GM23338 (cell line): ENCODE measurements around the gene SPINT3.

ENCODE experiments used
- EZH2 ChIP-seq: fragments of 200-600 bp; sonication (generic); IDR thresholded peaks from one replicate; pipeline ENCODE4 v1.8.0; 2017; ENCODE audit warnings: antibody characterized with exemption, mild to moderate bottlenecking, low read depth; ENCODE audit not compliant: unreplicated experiment
- TF ChIP-seq, protein P1 (sequence below), 2 experiments: fragments of 200-600 bp in 1 of 2; sonication (generic) in 1 of 2; conservative IDR thresholded peaks; 2 replicates each; pipeline versions ENCODE4 v1.5.1 to v1.6.1; 2016 to 2017; ENCODE audit warnings: antibody characterized with exemption in 2 of 2, low read depth in 2 of 2, mild to moderate bottlenecking in 2 of 2, moderate library complexity in 1 of 2

DNA sequence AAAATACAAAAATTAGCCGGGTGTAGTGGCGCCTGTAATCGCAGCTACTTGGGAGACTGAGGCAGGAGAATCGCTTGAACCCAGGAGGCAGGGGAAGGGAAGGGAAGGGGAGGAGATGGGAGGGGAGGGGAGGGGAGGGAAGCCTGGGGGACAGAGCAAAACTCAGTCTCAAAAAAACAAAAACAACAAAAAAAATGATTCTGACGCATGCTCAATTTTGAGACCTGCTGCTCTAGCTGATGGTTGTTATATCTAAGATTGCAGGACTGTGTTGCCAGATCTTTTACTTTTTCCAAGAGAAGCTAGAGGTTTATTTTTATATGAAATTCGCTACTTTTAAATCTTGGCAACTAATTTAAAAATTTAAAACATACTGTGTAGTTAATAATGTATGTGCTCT, 48.2 kb downstream of the SPINT3 start:
- TF ChIP-seq, protein P1, sequence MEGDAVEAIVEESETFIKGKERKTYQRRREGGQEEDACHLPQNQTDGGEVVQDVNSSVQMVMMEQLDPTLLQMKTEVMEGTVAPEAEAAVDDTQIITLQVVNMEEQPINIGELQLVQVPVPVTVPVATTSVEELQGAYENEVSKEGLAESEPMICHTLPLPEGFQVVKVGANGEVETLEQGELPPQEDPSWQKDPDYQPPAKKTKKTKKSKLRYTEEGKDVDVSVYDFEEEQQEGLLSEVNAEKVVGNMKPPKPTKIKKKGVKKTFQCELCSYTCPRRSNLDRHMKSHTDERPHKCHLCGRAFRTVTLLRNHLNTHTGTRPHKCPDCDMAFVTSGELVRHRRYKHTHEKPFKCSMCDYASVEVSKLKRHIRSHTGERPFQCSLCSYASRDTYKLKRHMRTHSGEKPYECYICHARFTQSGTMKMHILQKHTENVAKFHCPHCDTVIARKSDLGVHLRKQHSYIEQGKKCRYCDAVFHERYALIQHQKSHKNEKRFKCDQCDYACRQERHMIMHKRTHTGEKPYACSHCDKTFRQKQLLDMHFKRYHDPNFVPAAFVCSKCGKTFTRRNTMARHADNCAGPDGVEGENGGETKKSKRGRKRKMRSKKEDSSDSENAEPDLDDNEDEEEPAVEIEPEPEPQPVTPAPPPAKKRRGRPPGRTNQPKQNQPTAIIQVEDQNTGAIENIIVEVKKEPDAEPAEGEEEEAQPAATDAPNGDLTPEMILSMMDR (conservative IDR thresholded peaks at IDR 0.05; ENCODE audit: low read depth in 2 of 2), result no peak
- no peak for TF ChIP-seq EZH2
